Endothelial cell (in vitro differentiated cells): Measurements from ENCODE around the gene EXPH5. TPM values are rescaled to one million over a fixed set of nuclear protein-coding genes. Genes with fewer than 3 reads are reported as not detected.

ENCODE experiments used
- DNase-seq: peaks from one replicate; pipeline ENCODE4 v3.0.0; 2021; ENCODE audit warnings: low spot score
- H3K27ac Mint-ChIP-seq: one replicate; pipeline ENCODE4 v1.8.0; 2021; ENCODE audit warnings: mixed read lengths, inconsistent platforms; ENCODE audit not compliant: unreplicated experiment
- H3K27me3 Mint-ChIP-seq: one replicate; pipeline ENCODE4 v1.8.0; 2021; ENCODE audit warnings: mild to moderate bottlenecking, moderate library complexity, mixed read lengths, inconsistent platforms; ENCODE audit not compliant: unreplicated experiment
- H3K36me3 Mint-ChIP-seq: one replicate; pipeline ENCODE4 v1.8.0; 2021; ENCODE audit warnings: mild to moderate bottlenecking, low read depth, mixed read lengths, inconsistent platforms; ENCODE audit not compliant: unreplicated experiment
- H3K4me1 Mint-ChIP-seq: one replicate; pipeline ENCODE4 v1.8.0; 2021; ENCODE audit warnings: mild to moderate bottlenecking, mixed read lengths, inconsistent platforms; ENCODE audit not compliant: unreplicated experiment
- H3K4me3 Mint-ChIP-seq: one replicate; pipeline ENCODE4 v1.8.0; 2021; ENCODE audit warnings: mild to moderate bottlenecking, mixed read lengths, inconsistent platforms; ENCODE audit not compliant: unreplicated experiment
- H3K9me3 Mint-ChIP-seq: one replicate; pipeline ENCODE4 v1.8.0; 2021; ENCODE audit warnings: mixed read lengths, inconsistent platforms; ENCODE audit not compliant: unreplicated experiment
- CTCF ChIP-seq: fragments of 200-600 bp; sonication (generic); IDR thresholded peaks from one replicate; pipeline ENCODE4 v1.5.0; 2021; ENCODE audit warnings: antibody characterized with exemption; ENCODE audit not compliant: unreplicated experiment
- total RNA-seq: library from RNA; stranded (reverse); fragmentation: NEBNext Ultra II Directional; extraction: Animal tissue kit (Norgen Biotek cat#: 25700); gene quantifications from one replicate; pipeline ENCODE4 v1.2.1, GENCODE V29; 2021; ENCODE audit not compliant: unreplicated experiment

EXPH5 gene
- total RNA-seq, 1 donor from 2014 or later: 0.62 TPM

- Mint-ChIP-seq H3K4me3 (peak overlapping the region; percentile 91), H3K36me3 (no peaks in the 10 kb centered on the region), H3K27me3 (peaks cover 8% of the 10 kb centered on the region), H3K9me3 (no peaks in the 10 kb centered on the region), H3K27ac (no peak overlapping the region), H3K4me1 (peaks cover 10% of the 10 kb centered on the region)
- no peak for DNase-seq
- no peak for TF ChIP-seq CTCF
Observed at GRCh38 chr11:108498816-108499408, 94.7 kb downstream of the EXPH5 start.

DNA sequence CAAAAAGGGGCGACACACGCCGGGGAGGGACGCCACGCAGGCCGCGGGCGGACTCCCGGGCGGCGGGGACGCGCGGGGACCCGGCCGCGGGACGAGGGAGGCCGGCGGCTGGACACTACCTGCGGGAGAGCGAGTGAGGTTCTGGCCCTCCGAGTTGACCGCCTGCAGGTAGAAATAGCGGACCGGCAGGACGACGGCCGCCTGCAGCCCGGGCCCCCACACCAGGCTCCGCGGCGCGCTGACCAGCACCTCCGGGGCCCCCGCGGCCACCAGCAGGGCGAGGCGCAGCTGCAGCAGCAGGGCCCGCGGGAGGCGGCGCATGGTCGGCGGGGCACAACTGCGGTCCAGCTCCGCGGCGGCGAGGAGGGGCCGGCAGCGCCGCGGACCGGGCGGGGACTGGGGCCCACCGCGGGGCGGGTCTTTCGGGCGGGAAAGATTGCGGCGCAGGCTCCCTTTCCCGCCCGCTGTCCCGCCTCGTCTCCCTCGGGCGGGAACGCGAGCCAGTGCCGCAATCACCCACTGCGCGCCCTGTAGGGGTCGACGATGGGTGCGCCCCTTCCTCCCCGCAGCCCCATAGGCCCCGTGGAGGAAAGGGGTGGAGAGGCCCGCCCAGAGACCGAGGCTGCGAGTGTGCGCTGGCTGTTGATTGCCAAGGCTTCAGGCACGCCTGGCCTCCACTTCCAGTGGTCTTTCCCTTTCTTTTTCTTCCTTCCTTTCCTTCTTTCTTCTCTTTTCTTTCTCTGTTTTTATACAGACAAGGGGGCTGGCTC lies 95.3 kb downstream of the EXPH5 start, which contains the start of gene POGLUT3:
Gene POGLUT3 (minus strand): TSS at position 339 of the 770 bp plus-strand sequence. CDS start 18 bp downstream, at position 321.
- peak within 1 kb of the TSS; percentile 90 for H3K27ac Mint-ChIP-seq
- peak within 1 kb of the TSS; percentile 95 for H3K4me3 Mint-ChIP-seq
- H3K27me3 Mint-ChIP-seq: peaks cover 8% of the 10 kb centered on the region
- no peak for TF ChIP-seq CTCF
- H3K4me1 Mint-ChIP-seq: peaks cover 10% of the 10 kb centered on the region
- H3K9me3 Mint-ChIP-seq: no peaks in the 10 kb centered on the region
- H3K36me3 Mint-ChIP-seq: no peaks in the 10 kb centered on the region
- DNase-seq: peak; percentile 65

GRCh38 chr11:108497317-108498045 lies 96.1 kb downstream of the EXPH5 start:
- Mint-ChIP-seq H3K27me3 (peaks cover 8% of the 10 kb centered on the region), H3K4me3 (peak overlapping the region; percentile 95), H3K9me3 (no peaks in the 10 kb centered on the region), H3K27ac (peak overlapping the region; percentile 90), H3K36me3 (no peaks in the 10 kb centered on the region), H3K4me1 (peaks cover 10% of the 10 kb centered on the region)
- DNase-seq: peak; percentile 61
- TF ChIP-seq CTCF: no peak

DNA sequence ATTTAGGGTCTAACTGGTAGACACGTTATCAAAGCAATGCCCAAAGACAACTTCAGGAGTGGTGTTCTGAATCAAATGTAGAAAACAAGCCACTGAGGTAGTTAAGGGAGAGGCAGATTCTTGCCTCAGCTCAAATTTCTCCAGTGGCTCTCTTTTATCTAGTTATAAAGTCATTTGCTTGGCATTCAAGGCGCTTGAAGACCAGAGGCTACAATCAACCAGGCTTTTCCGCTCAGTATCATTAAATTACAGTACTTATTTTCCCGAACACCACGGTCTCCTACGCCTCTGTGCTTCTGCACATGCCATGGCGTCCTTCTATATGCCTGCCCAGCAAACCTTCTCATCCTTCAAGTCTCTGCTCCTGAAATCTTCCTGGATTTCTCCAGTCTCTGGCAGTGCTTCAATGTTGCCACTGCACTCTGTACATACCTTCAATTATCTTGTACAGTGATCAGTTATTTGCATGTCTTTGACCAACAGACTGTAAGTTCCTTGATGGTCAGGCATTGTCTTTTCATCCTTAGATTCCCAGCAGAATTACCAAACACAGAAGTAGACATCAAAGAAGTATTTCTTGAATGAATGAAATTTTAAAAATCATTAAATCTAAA lies 96.8 kb downstream of the EXPH5 start:
- Mint-ChIP-seq H3K9me3 (no peaks in the 10 kb centered on the region), H3K27me3 (peaks cover 8% of the 10 kb centered on the region), H3K27ac (peak overlapping the region; percentile 6), H3K4me3 (peak overlapping the region; percentile 32), H3K36me3 (no peaks in the 10 kb centered on the region), H3K4me1 (peaks cover 11% of the 10 kb centered on the region)
- DNase-seq: no peak
- no peak for TF ChIP-seq CTCF
